ENCODE results near the gene IFNA13.
"Not testable (repeated sequence)": the region's sequence is repeated elsewhere in the genome, so short reads cannot be mapped to it uniquely, and the experiment has no call there.

Gene IFNA13

DNA sequence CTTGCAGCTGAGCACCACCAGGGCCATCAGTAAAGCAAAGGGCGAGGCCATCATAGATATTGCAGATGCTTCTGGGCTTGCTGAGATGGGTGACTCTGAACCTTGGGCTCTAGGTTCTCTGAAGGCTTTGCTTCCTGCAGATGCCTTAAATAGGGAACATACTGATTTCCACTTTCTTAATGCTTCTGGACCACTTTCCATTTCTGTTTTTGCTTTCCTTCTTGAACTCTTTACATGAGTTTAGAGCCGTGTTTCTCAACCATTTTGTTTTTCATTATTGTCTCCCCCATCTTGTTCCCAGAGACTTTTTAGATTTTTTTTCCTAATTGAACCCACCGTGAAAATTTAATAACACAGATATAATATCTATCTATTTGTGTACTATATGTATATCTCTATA is at the start of gene IFNA13:
Gene IFNA13 (minus strand): TSS at position 101 of the 400 bp plus-strand sequence. CDS start 47 bp downstream, at position 54.
- no peak for DNase-seq (ENCODE audit: low read depth in 1 of 2, low spot score in 1 of 2)

DNA sequence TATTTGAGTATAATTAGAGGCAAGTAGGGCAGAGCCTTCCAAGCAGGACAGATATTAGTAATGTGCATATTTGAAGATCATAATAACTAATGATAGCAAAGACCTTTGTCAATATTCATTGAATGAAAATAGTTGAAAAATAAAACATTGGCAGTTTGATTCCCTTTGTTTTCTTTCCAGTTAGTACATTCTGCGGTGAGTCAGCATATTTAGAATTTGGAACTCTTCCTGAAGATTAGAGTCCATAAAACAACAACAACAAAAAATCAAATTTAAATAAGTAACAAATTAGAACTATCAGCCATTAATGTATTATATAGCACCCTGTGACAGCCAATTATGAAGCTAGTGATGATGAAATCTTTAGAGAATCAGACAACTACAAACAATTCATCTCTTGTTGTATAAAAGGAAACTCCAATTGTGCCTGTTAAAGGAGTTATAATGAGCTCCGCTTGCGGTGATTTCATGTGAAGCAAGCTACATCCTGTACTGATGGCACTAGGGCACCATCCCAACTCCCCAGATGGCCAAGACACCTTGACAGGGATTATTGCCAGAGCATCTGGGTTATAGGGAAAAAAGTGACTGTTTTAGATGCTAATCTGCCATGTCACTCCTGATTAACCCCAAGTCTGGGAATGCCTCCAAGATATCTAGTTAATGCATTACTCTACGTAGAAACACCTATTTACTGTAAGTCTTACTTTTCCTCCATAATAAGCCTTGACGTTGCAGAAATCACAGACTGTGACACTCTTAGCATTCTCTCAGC is 47.8 kb upstream of the IFNA13 start:
- no peak for DNase-seq (ENCODE audit: low read depth in 1 of 2, low spot score in 1 of 2)

DNA sequence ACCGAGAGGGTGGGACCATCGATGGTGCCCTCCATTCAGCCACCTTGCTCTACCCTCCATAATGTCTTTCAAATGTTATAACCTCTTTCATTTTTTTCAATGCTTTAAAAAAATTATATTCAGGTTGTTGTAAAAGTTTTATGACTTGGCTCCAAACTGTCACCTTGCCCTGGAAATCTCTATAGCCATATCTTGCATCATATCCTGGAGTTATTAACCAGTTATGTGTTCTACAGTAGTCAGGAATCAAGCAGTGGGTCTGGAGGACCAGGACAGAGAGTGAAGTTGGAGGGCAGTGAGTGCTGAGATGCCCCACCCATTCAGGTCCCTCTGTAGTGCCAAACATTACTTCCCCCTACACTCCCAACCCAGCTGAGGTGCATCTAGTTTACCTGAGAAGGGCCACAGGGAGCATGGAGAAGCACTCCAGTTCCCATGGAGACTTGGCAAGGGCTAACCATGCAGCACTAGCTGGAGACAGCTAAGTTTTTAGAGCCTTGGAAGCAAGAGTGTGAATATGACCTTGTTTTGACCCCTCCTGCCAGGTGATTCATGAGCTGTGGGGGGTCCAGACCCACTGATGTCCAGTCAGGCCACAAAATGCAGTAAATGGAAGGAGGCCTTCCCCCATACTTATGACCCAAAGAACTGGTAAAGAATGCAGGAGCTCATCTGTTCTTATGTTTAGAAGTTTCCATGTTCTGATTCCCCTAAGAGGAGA is 46.5 kb upstream of the IFNA13 start:
- DNase-seq (ENCODE audit: low read depth in 1 of 2, low spot score in 1 of 2), result no peak

DNA sequence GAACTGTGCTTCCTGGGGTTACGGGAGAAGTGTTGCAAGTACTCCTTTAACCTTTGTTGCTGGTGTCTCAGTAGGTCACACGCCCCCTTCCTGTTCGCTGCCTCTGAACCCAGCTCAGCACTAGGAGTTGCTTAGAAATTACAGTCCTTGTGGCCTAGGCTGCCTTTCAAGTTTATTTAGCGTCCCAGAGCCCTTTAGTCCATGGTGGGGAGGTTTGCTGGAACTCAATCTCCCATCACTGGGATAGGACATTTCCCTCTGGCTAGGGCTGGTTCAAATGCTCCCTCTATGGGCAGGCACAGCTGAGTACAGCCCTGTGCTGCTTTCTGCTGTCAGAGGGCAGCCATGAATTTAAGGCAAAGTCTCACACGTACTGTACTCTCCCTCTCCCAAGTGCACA is 45.8 kb upstream of the IFNA13 start:
- DNase-seq (ENCODE audit: low read depth in 1 of 2, low spot score in 1 of 2), result no peak

DNA sequence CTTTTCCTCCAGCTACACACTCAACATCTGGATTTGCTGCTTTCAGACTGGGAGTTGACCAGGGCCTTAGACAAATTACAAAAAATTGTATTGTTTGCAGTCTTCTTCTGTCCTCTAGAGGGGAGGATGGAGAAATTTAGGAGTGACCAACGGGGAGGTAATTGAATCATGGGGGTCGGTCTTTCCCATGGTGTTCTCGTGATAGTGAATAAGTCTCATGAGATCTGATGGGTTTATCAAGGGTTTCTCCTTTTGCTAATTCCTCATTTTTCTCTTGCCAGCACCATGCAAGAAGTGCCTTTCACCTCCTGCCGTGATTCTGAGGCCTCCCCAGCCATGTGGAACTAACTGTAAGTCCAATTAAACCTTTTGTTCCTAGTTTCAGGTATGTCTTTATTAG is 45.3 kb upstream of the IFNA13 start:
- no peak for DNase-seq (ENCODE audit: low read depth in 1 of 2, low spot score in 1 of 2)

DNA sequence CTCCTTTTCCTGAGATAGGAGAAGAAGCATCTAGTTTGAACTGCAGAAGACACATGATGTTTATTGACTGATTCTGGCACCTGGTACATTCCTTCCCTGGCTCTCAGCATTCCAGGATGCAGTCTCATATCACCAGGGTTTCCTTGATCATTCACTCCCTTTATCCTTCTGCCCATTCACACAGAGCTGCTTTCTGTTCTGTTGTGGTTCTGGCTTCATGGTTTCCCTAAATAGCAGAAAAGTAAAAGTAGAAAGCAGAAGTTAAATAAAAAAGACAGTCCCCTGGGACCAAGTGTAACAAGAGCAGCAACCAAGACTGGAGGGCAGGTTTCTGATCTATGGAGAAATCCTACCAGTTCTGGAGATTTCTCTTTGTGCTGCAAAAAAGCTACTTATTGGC is 44.2 kb upstream of the IFNA13 start:
- DNase-seq (ENCODE audit: low read depth in 1 of 2, low spot score in 1 of 2), result no peak

DNA sequence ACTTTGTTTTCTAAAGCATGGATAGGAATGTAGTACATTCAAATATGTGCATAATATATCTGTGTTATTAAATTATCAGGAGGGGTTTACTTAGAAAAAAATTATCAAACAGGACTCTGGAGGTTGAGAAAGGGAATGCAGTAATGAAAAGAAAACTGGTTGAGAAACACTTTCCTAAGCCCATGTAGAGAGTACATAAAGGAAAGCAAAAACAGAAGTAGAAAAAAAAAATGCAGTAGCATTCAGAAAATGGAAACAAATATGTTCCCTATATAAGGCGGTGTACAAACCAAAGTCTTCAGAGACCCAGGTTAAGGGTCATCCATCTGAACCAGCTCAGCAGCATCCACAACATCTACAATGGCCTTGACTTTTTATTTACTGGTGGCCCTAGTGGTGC is 41.0 kb upstream of the IFNA13 start, which contains the start of gene IFNA8:
Gene IFNA8 (plus strand): TSS at position 301 of the 400 bp plus-strand sequence. CDS start 60 bp downstream, at position 361.
- DNase-seq (ENCODE audit: low read depth in 1 of 2, low spot score in 1 of 2), result no peak

DNA sequence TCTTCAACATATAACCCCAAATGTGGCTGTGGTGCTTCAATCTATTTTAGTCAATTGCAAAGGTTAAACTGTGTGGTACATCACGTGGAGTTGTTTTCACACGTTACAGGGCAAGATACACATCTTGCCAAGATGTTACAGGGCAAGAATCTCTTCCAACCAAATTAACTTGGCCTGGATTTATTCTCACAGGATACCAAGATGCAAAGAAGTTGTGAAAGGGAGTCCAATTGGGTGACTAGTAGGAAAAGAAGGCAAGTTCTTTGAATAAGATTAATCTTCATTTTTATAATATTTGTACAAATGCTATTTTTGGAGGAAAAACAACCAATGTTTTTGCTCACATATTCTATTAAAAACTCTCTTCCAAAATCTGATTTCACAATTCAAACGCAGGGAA is 36.3 kb upstream of the IFNA13 start:
- no peak for DNase-seq (ENCODE audit: low read depth in 1 of 2, low spot score in 1 of 2)

DNA sequence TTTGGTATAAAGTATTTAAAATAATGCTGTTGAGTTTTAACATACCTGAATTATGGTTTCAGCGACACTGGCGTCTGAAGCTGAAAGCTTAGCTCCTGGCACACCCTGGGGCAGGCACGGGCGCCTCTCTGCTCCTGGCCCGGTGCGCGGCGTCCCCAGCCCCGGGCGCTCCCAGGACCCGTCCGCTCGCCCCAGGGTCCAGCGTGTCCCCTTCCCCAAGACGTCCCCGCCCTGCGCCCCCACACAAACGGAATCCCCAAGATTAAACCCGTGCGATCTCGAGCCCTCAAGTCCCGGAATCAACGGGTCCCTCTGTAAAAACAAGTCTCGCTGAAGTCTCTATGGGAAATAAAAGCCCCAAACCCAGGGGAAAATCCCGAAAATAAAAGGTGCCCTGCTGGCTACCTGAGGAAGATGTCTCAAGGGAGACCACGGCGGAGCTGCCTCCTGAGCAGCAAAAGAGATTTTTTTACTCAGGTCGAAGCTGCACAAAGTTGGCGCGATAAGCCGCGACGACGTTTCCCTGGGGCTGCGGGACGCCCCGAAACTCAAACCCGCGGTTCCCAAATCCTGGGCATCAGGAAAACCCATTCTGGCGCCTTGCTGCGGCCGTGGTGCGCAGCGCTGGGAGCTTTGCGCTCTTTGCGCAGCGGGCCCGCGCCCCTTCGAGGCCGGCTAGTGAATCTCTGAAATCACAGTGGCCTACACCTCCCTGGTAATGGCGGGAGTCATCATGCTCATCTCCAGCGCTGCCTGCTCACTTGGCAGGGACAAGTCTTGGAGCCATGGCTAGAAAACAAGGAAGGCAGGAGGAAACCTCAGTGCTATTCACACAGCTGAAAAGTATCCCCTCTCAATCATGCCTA is 34.8 kb upstream of the IFNA13 start:
- no peak for DNase-seq (ENCODE audit: low read depth in 1 of 2, low spot score in 1 of 2)

DNA sequence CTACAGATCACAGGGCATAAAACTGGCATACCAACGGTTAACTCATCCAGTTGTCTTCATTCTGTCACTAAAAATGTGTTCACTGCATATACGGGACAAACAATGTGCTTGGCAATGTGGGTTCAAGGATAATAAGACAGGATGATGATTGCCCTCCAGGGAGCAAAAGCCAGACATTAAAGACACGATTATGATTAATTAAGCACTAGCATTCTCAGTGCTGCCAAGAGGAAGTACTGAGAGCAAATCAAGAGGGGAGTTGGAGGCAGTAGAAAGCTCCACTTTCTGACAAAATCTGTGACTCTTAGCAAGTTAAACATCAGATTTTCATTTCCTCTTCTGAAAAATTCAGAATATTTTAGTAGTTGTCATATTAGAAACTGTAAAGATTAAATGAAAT is 32.1 kb upstream of the IFNA13 start:
- DNase-seq (ENCODE audit: low read depth in 1 of 2, low spot score in 1 of 2), result no peak

DNA sequence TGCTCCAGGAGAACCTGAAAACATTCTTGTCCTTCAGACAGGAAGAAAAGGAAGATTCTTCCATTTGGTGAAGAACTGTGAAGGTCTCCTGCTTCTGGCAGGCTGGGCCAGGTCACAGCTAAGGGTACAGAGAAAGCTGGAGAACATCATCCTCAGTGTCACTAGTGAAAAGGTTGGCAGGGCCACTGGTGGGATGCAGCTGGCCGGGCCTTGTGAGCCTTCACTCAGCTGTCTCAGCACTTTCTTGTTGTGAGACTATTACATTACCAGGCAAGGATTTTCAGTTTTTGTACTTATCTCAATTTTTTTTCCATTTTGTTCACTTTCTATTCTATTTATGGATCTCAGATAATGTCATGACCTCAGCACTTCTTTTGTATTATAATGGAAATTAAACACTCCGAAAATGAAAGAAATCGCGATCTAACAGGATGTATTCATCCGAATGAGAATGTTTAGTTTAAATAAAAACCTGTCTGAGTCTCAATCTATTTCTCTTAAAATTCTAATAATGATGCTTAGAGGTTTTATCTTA is 31.2 kb upstream of the IFNA13 start:
- DNase-seq (ENCODE audit: low read depth in 1 of 2, low spot score in 1 of 2), result no peak

DNA sequence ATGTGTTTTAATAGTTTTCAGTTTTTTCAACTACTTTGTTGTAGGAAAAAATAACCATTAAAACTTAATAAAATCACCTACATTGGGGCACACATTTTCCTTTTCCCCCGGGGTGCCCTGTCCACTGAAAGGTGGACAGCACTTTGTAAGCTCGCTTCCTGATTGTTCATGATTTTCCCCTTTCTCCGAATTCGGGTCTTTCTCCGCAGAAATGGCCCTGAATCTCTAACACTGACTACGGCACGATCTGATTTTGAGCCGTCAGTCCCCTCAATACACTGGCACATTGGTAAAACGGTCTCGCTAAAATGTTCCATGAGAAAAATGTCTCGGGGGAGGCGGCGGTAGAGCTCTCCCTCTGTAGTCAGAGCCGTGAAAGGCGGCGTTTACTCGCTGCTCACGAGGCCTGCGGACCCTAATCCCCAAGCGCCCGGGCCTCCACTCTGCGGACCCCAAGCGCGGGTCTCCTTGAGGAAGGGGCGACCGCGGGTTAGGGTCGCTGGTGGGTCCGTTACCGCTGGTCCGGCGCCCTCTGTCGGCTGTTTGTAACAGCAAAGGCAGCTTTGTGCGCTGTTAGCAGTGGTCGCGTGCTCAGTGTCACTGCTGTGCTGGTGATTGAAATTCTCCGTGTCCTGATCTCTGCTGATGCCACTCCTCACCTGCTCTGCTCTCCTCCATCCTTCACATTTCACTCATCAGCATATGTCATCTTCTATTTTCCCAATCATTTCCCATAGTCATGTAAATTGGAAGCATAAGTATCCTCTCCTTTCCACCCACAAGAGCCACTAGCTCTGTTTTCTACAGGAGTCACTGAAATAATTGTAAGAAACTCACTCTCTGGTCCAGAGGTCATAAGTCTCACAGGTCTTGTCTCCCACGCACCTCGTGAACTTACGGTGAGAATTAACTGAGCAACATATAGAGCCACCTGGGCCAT is 28.2 kb upstream of the IFNA13 start:
- peak in 1 of 2 donors; percentile 46 for DNase-seq (ENCODE audit: low read depth in 1 of 2, low spot score in 1 of 2)

DNA sequence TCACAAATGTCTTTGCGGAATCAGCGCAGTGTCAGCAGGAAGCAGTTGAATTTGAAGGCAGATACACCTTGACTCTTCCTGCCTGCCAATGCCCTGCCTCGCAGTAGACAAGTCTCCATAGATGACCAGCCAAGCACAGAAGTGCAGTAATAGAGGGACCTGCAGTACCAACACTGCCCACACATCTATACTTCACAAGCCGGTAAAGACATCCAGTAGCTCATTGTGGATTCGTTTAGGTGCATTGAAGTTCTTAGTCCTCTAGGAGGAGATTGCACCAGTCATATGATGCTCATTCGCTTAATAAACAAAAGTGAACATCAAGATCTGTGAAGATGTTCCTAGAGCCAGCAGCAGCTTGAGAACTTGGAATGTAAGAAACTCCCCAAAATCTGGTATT is 24.4 kb upstream of the IFNA13 start:
- no peak for DNase-seq (ENCODE audit: low read depth in 1 of 2, low spot score in 1 of 2)

DNA sequence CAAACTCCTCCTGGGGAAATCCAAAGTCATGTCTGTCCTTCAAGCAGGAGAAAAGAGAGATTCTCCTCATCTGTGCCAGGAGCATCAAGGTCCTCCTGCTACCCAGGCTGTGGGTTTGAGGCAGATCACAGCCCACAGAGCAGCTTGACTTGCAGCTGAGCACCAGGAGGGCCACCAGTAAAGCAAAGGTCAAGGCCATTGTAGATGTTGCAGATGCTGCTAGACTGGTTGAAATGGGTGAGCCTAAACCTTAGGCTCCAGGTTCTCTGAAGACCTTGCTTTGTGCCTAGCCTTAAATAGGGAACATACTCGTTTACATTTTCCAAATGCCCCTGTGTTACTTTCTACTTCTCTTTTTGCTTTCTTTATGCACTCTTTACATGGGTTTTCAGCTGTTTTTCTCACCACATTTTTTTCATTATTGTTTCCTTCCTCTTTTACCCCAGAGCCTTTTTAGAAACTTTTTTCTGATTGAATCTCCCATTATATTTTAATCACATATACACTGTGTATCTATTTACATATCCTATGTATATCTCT is 17.3 kb upstream of the IFNA13 start, which contains the start of gene IFNA2:
Gene IFNA2 (minus strand): TSS at position 268 of the 540 bp plus-strand sequence. CDS start 69 bp downstream, at position 199.
- DNase-seq (ENCODE audit: low read depth in 1 of 2, low spot score in 1 of 2), result no peak

DNA sequence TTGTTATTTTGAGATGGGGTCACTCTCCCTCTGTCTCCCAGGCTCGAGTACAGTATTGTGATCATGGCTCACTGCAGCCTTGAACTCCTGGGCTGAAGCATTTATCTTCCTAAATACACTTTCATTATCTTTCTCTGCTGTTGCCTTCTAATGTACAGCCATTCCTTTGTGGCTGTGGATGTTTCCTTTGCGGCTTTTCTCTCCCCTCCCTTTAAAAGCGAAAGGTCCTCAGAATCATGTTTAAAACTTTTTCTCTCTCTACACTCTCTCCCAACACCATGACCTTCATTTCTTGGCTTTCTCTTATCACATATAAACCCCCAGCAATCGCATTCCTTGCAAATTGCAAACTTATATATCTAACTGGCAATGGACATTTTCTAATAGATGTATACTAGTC is 15.8 kb upstream of the IFNA13 start:
- DNase-seq (ENCODE audit: low read depth in 1 of 2, low spot score in 1 of 2), result no peak

DNA sequence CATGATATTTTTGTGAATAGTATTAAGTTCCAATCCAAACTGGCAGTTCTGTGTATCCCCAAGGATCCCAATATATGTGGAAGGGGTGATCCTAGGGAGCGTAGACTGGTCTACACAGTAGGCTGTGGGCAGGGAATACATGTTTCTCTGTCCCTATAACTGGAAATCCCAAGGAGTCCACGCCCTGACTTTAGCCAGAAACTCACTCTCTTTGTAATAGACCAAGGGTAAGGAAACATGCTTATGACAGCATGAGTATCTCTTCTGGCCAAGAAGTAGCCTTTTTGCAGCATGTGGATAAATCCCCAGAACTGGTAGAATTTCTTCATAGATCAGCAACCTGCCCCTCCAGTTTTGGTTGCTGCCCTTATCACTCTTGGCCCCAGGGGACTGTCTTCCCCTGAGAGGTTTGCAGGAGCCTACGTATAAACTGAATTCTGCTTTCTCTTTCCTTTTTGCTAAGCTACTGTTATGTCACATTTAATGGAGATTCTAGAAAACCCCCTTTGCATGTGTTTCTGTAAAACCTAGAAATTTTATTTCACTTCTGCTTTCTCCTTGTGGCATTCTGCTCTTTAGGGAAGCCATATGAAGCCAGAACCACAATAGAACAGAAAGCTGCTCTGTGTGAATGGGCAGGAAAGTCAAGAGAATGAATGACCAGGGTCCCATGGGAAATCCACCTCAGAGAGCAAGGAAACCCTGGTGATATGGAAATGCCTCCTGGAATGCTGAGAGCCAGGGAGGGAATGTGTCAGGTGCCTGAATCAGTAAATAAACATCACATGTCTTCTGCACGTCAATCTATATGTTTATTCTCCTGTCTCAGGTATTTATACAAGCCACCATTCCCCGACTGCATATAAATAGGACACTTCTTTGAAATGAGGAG is 13.8 kb upstream of the IFNA13 start:
- DNase-seq (ENCODE audit: low read depth in 1 of 2, low spot score in 1 of 2), result no peak

DNA sequence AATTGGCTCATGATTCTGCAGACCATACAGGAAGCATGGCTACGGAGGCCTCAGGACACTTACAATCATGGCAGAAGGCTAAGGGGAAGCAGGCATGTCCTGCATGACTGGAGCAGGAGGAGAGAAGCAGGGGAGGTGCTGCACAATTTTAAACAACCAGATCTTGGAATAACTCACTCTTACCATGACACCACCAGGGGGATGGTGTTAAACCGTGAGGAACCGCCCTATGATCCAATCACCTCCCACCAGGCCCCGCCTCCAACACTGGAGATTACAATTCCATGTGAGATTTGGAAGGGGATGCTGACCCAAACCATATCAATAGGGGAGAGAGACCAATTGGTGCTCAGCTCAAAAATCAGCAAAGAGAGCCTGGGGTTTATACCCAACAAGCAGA is 3.6 kb upstream of the IFNA13 start:
- DNase-seq (ENCODE audit: low read depth in 1 of 2, low spot score in 1 of 2), result not testable (repeated sequence)

DNA sequence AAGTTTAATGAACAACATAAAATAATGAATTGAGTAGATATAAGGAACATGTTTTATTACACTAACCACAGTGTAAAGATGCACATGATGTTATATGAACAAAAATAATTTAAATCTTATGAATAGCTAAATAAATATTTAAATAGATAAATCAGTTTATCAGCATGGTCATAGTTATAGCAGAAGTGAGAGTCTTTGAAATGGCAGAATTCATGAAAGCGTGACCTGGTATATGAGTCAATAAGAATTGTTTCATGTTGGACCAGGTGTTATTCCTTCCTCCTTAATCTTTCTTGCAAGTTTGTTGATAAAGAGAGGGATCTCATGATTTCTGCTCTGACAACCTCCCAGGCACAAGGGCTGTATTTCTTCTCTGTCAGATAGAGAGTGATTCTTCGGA is 688 bp downstream of the IFNA13 start:
- not testable (repeated sequence) for DNase-seq (ENCODE audit: low read depth in 1 of 2, low spot score in 1 of 2)

DNA sequence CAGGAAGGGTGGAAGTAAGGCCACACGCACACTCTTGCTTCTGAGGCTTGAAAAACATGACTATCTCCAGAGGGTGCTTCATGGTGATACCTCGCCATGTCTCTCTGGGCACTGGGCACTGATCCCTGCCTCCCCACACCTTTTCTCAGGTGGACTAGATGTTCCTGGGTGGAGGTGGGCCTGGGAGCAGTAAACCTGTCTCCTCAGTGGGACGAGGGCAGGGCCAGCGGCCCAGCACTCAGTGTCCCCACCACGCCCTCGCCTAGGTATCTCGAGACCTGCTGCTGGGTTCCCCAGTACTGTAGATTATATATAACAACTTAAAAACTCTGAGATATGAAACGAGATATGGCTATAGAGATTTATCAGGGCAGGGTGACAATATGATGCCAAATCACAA is 5.6 kb downstream of the IFNA13 start:
- no peak for DNase-seq (ENCODE audit: low read depth in 1 of 2, low spot score in 1 of 2)
